Mucosa of descending colon (tissue), 3 donors: Measurements from ENCODE around the gene SPATA1. TPM values are rescaled to one million over a fixed set of nuclear protein-coding genes. Genes with fewer than 3 reads are reported as not detected.
A peak's percentile ranks its signal among the peaks of the same experiment; 100 is the strongest.

Source experiments
- ATAC-seq: fragments of 200-7000 bp; cut with Tn5 transposase; one replicate; pipeline ENCODE4 v1.9.1; 2020; ENCODE audit warnings: mild to moderate bottlenecking, moderate library complexity
- DNase-seq, 3 donors: peaks; one replicate each; pipeline ENCODE4 v3.0.0-alpha.2; 2020
- H3K36me3 ChIP-seq: fragments of 200-600 bp; one replicate; pipeline ENCODE4 v1.8.0; 2021; ENCODE audit warnings: low read depth, mild to moderate bottlenecking
- H3K4me1 ChIP-seq: fragments of 200-600 bp; one replicate; pipeline ENCODE4 v1.8.0; 2021; ENCODE audit warnings: low read depth, mild to moderate bottlenecking
- H3K4me3 ChIP-seq: fragments of 200-600 bp; one replicate; pipeline ENCODE4 v1.8.0; 2021; ENCODE audit warnings: mild to moderate bottlenecking
- H3K9me3 ChIP-seq: fragments of 200-600 bp; one replicate; pipeline ENCODE4 v1.8.0; 2021; ENCODE audit warnings: mild to moderate bottlenecking
- CTCF ChIP-seq: fragments of 200-600 bp; IDR thresholded peaks from one replicate; pipeline ENCODE4 v1.8.0; 2022; ENCODE audit warnings: antibody characterized with exemption, mild to moderate bottlenecking
- intact Hi-C, 2 donors: fragments of 100-400 bp; cut with DNase I in 1 of 2; cut with micrococcal nuclease in 1 of 2; formaldehyde crosslinking; loops; one replicate each; pipeline versions ENCODE4 v1.11.0 to v1.11.1; 2022; cut with DNase I, micrococcal nuclease
- total RNA-seq, 3 donors: library from RNA; stranded (reverse); fragmentation: NEBNext Ultra II Directional in 2 of 3; extraction: Animal tissue kit (Norgen Biotek cat#: 25700) in 2 of 3; gene quantifications; one replicate each; pipeline versions ENCODE4 v1.2.1 to v1.2.4, GENCODE V29; 2021 to 2023
- donor health status: DM: no; HTN: no; CAD: no; lungs with moderate emphysema.
- donor health status: DM: no; HTN: no; CAD: no.
- donor health status: DM: no; HTN: yes; CAD: no.

Gene SPATA1
- total RNA-seq, 3 donors from 2014 or later = 2.0 to 3.8 (median 3.5) TPM

- H3K4me3 ChIP-seq = no peak overlapping the region
- ATAC-seq (no peak), DNase-seq (no peak)
- no peak for TF ChIP-seq CTCF
- H3K4me1 ChIP-seq = no peaks in the 10 kb centered on the region
- intact Hi-C loops = no loop called here
- H3K9me3 ChIP-seq = no peaks in the 10 kb centered on the region
- no peaks in the 10 kb centered on the region for H3K36me3 ChIP-seq
Observed at GRCh38 chr1:84541679-84542078, 35.5 kb downstream of the SPATA1 start.

- DNase-seq (no peak), ATAC-seq (no peak)
- Histone ChIP-seq H3K4me1 (no peaks in the 10 kb centered on the region), H3K36me3 (no peaks in the 10 kb centered on the region), H3K9me3 (no peaks in the 10 kb centered on the region), H3K4me3 (no peak overlapping the region)
- TF ChIP-seq CTCF = no peak
- intact Hi-C loops = no loop called here
Observed at GRCh38 chr1:84550826-84551225, 44.6 kb downstream of the SPATA1 start.

GRCh38 chr1:84569216-84569615 lies 63.0 kb downstream of the SPATA1 start:
- no peak for ATAC-seq
- DNase-seq = no peak
- no peak for TF ChIP-seq CTCF
- Histone ChIP-seq H3K4me3 (no peak overlapping the region), H3K9me3 (no peaks in the 10 kb centered on the region), H3K4me1 (peaks cover 7% of the 10 kb centered on the region), H3K36me3 (no peaks in the 10 kb centered on the region)
- intact Hi-C loops = no loop called here

GRCh38 chr1:84570436-84571149 lies 64.4 kb downstream of the SPATA1 start:
- Histone ChIP-seq H3K4me3 (no peak overlapping the region), H3K36me3 (no peaks in the 10 kb centered on the region), H3K4me1 (peaks cover 7% of the 10 kb centered on the region), H3K9me3 (no peaks in the 10 kb centered on the region)
- ATAC-seq (no peak), DNase-seq (no peak)
- intact Hi-C loops = no loop called here
- TF ChIP-seq CTCF = no peak

- intact Hi-C loops = no loop called here
- no peak for TF ChIP-seq CTCF
- Histone ChIP-seq H3K4me1 (peaks cover 7% of the 10 kb centered on the region), H3K9me3 (no peaks in the 10 kb centered on the region), H3K4me3 (no peak overlapping the region), H3K36me3 (no peaks in the 10 kb centered on the region)
- DNase-seq = no peak
- ATAC-seq = no peak
Observed at GRCh38 chr1:84571150-84571535, 65.0 kb downstream of the SPATA1 start.

- Histone ChIP-seq H3K4me1 (peaks cover 7% of the 10 kb centered on the region), H3K36me3 (no peaks in the 10 kb centered on the region), H3K4me3 (peak overlapping the region; percentile 50), H3K9me3 (no peaks in the 10 kb centered on the region)
- ATAC-seq (no peak), DNase-seq (no peak)
- intact Hi-C loops = no loop called here
- no peak for TF ChIP-seq CTCF
Observed at GRCh38 chr1:84573481-84573966, 67.3 kb downstream of the SPATA1 start.
